ENCODE measurements around the gene BTBD10.
A peak's percentile ranks its signal among the peaks of the same experiment; 100 is the strongest.

Gene BTBD10

DNA sequence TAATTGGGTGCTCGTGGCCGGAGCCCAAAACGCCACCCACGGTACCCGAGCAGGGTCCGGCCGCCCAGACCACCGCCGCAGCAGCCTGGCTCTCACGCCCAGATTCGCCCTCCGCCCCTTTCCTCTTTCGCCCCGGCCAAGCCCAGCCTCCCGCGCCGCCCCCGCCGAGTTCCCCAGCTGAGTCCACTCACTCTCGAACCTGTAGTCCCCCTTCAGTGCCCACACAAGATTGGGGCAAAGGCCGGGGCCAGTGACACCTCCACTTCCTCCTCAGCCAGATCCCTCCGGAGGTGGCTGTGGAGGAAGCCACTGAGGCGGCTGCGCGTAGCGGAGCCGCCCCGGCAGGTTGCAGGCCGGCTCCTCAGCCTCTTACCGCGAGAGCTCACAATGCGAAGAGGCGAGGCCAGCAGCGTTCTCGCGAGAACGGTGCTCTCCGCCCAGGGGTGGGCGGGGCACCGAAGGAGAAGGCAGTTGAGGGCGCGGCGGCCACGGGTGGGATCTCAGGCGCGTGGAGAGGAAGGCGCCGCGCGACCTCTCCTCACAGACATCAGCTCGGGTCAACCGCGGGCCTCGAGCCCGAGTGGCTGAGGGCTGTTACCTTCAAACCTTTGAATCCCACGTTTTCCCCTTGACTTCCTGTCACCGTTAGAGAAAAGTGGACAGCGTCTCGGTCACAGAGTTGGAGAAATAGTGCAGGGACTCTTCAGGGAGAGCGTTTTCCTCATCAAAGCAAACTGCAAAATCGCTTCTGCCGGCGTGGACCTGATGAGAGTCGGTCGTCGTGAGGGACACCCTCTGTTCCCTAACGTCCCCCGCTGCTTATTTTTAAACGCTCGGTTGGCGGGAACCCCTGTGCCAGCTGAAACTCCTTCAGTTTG lies at the start of gene BTBD10:
Gene BTBD10, minus strand, starts transcription at position 322 of the 878 bp plus-strand sequence. CDS start 18,098 bp downstream, outside the sequence.
- DNase-seq, result peak; percentile 70

DNA sequence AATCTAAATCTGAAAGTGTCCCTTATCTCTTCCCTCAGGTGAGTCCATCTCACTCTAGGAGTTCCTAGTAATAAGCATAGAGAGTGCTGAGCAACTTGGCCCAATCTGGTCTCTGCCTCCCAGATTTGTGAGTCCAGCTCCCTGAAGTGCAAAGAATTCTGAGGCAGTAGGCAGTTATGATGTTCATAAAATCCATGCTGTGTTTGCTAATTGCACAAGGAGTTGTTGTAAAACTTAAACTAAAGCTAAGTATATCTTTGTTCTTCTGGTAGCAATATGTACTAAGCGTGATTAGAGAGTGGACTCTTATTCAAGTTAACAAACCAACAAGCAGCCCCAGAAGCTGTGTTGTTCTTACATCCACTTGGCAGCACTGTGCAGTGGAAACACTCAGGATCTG lies 40.4 kb upstream of the BTBD10 start:
- no peak for DNase-seq

- no peak for DNase-seq
Measured at GRCh38 chr11:13502492-13502891, 39.5 kb upstream of the BTBD10 start.

- no peak for DNase-seq
Measured at GRCh38 chr11:13495929-13496328, 32.9 kb upstream of the BTBD10 start, which contains the start of gene PTH. Gene PTH, minus strand, starts transcription at chr11:13495997. Its CDS starts 3,142 bp downstream, at chr11:13492855.

DNA sequence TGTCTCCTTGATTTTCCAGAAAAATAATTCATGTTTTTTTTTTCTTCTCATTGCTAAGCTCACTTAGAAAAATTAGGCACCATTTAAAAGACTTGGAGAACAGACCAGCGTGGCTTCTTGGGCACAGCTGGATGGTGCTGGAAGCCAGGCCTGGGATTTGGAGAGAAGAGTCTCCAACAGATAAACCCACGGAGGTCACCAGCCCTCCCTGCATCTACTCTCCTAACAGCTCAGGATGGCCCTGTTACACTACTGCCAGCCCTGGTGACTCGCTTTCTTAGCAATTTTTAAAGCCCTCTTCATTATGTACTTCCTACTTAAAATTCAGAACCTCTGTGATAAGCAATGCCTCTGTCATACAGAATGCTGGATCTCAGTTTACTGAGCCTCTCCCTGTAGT lies 31.0 kb upstream of the BTBD10 start:
- DNase-seq, result no peak

DNA sequence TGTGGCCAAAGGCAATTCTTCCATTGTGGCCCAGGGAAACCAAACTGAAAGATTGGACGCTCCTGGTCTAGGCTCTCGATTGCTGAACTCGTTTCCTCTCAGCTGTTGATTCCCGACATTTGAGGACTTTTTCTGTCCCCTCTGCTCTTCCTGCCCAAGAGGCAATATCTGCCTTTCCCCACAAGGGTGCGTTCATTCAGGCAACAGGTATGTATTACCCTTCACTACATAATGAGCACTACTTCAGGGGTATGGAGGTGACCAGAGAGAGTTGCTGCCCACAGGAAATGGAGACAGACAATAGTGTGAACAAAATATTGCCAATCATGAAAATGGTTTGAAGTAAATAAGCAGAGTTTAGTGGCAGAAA lies 24.6 kb upstream of the BTBD10 start:
- DNase-seq, result no peak

- DNase-seq, result no peak
Measured at GRCh38 chr11:13486926-13487660, 24.1 kb upstream of the BTBD10 start.

GRCh38 chr11:13480198-13480597 lies 17.2 kb upstream of the BTBD10 start:
- DNase-seq, result no peak

DNA sequence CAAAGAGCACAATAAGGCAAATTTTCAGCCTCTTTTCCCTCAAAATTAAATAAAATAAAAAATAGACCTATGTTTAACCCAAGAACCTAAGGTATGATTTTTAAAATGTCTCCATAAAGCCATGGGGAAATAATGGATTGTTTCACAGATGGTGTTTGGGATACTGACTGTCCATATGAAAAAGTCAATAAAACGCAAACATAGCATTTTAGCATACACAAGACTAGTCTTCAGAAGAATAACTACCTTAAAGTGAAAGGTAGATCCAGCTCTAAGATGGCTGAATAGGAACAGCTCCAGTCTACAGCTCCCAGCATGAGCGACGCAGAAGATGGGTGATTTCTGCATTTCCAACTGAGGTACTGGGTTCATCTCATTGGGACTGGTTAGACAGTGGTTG lies 16.7 kb upstream of the BTBD10 start:
- no peak for DNase-seq

DNA sequence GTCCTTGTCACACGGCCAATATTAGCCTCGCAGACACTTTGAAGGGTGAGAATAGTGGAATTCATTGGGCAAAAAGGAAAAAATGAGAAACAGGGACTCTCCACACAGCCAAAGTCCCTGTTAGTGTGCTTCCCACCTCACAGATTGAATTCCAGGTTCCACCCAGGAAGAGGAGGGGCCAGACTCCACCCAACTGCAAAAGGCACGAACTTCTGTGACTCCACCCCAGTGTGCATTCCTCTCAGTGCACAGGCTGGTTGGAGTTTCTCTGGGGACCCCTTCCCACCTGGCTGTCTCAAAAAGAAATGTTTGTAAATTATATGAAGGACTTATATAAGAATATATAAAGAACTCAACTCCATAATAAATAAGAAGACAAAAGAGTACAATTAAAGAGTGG lies 12.1 kb upstream of the BTBD10 start:
- DNase-seq, result no peak

DNA sequence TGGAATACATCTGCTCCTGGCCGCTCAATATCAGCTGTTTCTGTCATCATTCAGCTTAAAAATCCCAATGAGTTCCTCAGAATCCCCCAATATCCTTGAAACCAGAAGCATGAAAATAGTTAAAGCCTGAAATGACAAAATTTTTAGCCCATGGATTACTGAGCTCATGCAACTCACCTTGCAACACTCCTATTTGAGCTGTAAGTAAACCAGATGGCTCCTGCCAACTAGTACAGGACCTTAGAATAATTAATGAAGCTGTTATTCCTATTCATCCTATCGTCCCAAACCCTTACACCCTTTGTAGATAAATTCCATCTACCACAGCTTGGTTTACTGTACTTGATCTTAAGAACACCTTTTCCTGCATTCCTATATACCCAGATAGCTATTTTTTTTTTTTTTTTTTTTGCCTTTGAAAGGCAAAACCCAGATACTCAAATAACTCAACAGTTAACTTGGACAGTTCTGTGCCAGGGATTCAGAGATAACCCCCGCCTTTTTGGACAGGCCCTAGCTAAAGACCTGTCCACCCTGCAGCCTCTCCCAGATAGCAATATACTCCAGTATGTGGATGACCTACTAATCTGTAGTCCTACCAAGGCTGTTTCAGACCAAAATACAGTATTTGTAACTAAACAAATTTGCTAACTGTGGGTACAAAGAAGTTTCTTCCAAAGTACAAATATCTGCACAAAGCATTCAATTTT lies 10.1 kb upstream of the BTBD10 start:
- no peak for DNase-seq

DNA sequence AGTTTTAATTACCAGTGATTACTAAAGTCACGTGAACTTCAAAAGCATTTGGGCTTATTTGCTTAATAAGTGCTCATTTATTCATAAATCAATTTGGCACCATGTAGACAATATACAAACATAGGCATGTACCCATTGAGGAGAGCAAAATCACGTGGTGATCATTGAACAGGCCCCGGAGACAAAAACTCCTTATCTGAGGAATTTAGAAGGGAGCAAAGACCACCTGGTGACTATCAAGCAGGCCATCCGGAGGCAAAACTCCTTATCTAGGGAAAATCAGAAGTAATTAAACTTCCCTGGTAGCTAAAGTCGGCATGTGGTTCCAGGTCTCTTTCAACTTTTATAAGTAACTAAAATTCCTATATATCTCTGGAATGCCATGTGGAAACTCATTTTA lies 5.7 kb upstream of the BTBD10 start:
- no peak for DNase-seq

DNA sequence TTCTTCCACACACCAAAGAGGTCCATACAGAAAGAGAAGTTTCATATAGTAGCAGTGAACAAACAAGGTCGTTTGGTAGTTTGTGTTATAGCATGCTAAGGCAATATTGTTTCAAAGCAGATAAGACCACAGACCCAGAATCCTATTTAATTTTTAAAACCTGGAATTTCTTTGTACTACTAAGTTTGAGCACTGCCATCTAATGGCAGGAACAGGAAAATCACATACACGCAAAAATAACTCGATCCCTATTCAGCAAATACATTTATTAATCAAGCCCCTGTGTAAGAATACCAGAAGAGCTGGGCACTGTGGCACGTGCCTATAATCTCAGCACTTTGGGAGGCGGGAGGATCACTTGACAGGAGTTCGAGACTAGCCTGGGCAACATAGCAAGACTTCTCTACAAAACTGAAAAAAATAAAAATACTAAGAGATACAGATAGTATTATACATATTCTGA lies 2.9 kb upstream of the BTBD10 start:
- peak; percentile 65 for DNase-seq

GRCh38 chr11:13463779-13464290 lies 813 bp upstream of the BTBD10 start:
- no peak for DNase-seq

DNA sequence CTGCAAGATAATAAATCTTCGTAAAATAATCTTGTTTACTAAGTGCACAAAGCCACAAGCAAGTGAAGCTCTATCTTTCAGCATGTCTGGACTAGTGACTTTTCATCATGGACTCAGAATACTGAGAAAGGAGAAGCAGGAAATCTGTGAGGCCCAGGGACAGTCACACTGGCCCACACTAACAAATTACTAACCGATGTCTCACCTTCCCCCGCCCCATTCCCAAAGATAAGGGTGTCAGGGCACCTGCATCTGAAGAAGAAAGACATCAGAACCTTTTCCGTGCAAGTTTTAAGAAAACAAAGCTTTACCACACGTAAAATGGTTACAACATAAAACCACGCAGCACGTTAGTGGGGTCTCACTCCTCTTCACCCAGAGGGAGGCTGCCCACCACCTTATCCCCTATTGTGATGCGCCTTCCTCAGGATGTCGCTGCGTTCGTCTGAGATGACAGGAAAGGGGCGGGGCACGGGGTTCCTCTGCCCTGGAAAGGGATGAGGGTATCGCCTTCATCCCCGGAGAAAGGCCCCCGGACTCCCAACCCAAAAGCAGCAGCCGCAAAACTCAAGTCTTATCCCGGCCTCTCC lies 616 bp downstream of the BTBD10 start:
- DNase-seq, result peak; percentile 33

DNA sequence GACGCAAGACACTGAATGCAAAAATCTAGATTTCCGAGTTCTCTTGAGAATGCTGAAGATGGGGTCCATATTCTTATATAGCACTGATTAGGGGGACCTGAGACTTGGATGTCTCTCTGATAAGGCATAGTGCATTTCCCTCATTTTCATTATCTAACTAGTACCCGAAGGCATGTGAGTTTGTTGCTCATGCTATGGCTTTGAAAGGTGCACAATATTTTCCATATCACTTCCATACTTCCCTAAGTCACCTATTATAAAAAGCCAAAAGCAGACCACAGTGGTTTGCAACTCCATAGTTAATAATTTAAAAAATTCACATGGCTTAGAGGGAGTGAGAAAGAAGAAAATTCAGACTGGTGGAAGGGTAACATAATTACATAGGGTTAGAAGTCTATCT lies 1.7 kb downstream of the BTBD10 start:
- no peak for DNase-seq

- no peak for DNase-seq
Measured at GRCh38 chr11:13450832-13451397, 12.1 kb downstream of the BTBD10 start.

- no peak for DNase-seq
Measured at GRCh38 chr11:13449522-13449921, 13.5 kb downstream of the BTBD10 start.

- DNase-seq, result no peak
Measured at GRCh38 chr11:13448876-13449275, 14.1 kb downstream of the BTBD10 start.

DNA sequence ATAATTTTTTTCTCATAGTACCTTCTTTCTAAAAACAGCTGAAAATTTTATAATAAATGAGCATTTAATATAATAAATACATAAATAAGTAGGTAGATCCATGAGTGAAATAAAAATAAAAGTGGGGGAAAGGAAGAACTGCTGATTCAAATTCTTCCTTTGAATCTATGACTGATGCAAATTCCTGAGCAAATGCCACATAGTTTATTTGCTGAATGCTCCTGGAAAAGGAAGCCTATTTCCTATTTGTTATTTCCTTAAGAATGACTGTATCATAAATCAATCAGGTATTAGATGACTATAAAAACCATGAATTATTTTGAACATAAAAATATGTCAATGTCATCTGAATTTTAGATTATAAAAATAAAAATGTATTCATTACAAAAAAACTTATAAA lies 16.6 kb downstream of the BTBD10 start:
- no peak for DNase-seq

DNA sequence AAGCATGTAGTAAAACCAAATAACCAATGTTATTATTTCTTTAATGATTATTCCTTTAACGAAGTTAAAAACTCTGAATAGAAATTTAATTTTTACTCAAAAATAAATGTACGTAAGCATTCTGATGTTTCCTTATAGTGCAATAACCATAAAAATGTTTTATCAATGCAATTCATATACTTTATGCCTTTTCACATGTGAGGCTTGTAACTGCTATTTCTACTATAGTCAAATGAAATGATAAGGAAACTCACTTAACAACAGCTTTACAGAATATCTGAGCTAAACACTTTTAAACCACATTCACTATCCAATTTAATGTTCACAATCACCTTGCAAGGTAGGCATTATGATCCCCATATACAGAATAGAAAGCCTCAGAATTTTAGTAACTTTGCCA lies 17.4 kb downstream of the BTBD10 start:
- DNase-seq, result no peak

- DNase-seq, result peak; percentile 87
Measured at GRCh38 chr11:13440100-13440855, 22.7 kb downstream of the BTBD10 start.

Measured in NCI-H1694 treated with DMSO at 0.1 percent for 48 hours (cell line).